Body of pancreas (tissue), 4 donors: ENCODE data around the gene MMP11. TPM values are rescaled to one million over a fixed set of nuclear protein-coding genes. Genes with fewer than 3 reads are reported as not detected.

ENCODE experiments used
- ATAC-seq: fragments of 150-250 bp; one replicate; pipeline ENCODE4 v1.9.1; 2016
- DNase-seq, 4 donors: peaks; one replicate each; pipeline ENCODE4 v3.0.0-alpha.2; 2019
- H3K27ac ChIP-seq, 4 donors: fragments of 200-600 bp; sonication (generic); 1 replicate in 3 of 4; 2 replicates in 1 of 4; pipeline versions ENCODE4 v1.5.1 to v1.6.1; 2016 to 2019; ENCODE audit warnings: mild to moderate bottlenecking in 1 of 4, mixed read lengths in 1 of 4, moderate library complexity in 1 of 4
- H3K27me3 ChIP-seq, 2 donors: fragments of 200-600 bp; sonication (generic); one replicate each; pipeline ENCODE4 v1.6.0; 2016; ENCODE audit warnings: mild to moderate bottlenecking in 1 of 2
- H3K36me3 ChIP-seq, 2 donors: fragments of 200-600 bp; sonication (generic); replicated peaks in 1 of 2; 2 replicates each; pipeline ENCODE4 v1.5.1; 2016; ENCODE audit warnings: low read depth in 2 of 2; ENCODE audit not compliant: insufficient read depth in 1 of 2
- H3K4me1 ChIP-seq: fragments of 200-600 bp; sonication (generic); one replicate; pipeline ENCODE4 v1.6.0; 2016
- H3K4me3 ChIP-seq, 2 donors: fragments of 200-600 bp; sonication (generic); 1 replicate in 1 of 2; 2 replicates in 1 of 2; pipeline ENCODE4 v1.5.1; 2016 to 2019
- H3K9me3 ChIP-seq, 3 donors: fragments of 200-600 bp; sonication (generic); 1 replicate in 2 of 3; 2 replicates in 1 of 3; pipeline ENCODE4 v1.5.1; 2016
- POLR2A ChIP-seq, 3 donors: fragments of 450-650 bp; IDR thresholded peaks; one replicate each; pipeline ENCODE4 v1.6.1; 2016; ENCODE audit warnings: antibody characterized with exemption in 3 of 3, mild to moderate bottlenecking in 2 of 3
- WGBS, 2 donors: methylation state at CpG; one replicate each; pipeline ENCODE4 v1.1.5; 2017; 5-methylcytosine and 5-hydroxymethylcytosine counted together
- intact Hi-C: fragments of 100-400 bp; cut with DNase I; formaldehyde crosslinking; loops from one replicate; pipeline ENCODE4 v1.15.1; 2023
- total RNA-seq, 2 donors: library from RNA; depleted of rRNA; stranded (reverse); fragments of >200 nt; gene quantifications; one replicate each; pipeline ENCODE4 v1.1.0, GENCODE V29; 2016
- TF ChIP-seq, protein P1 (sequence below), 7 experiments: fragments of 450-650 bp in 4 of 7; fragments of 200-600 bp in 3 of 7; sonication (generic) in 3 of 7; IDR thresholded peaks; one replicate each; pipeline ENCODE4 v1.5.1; 2016 to 2019; ENCODE audit warnings: antibody characterized with exemption in 7 of 7

Gene MMP11
- total RNA-seq, 2 donors from 2014 or later: 1.0 to 2.0 TPM

DNA sequence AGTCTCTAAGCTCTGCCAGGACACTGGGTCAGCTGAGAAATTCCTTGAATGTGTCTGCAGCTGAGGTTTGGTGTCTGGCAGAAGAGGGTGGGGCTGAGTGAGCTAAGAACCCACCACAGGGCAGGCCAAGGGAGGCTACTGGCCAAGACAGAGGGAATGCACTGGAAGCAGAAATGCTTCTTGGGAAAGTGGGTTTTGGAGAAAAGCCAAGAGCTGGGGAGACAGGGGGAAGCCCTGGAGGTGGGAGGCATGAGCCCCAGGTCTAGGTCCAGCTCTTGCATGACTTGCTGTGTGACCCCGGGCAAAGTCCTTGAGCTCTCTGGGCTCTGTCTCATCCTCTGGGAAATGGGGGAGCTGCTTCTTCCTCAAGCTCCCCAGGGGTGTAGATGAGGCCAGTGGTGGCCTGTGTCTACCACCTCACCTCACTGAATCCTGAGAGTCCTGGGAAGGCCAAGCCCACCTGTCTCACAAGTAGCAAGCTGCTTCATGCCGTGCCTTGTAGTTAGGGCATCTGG is 2.3 kb downstream of the MMP11 start:
- Histone ChIP-seq H3K4me3 (no peak overlapping the region), H3K27ac (no peak overlapping the region), H3K27me3 (no peaks in the 10 kb centered on the region), H3K4me1 (peaks cover 19% of the 10 kb centered on the region), H3K36me3 (no peaks in the 10 kb centered on the region), H3K9me3 (no peaks in the 10 kb centered on the region)
- TF ChIP-seq, protein P1, sequence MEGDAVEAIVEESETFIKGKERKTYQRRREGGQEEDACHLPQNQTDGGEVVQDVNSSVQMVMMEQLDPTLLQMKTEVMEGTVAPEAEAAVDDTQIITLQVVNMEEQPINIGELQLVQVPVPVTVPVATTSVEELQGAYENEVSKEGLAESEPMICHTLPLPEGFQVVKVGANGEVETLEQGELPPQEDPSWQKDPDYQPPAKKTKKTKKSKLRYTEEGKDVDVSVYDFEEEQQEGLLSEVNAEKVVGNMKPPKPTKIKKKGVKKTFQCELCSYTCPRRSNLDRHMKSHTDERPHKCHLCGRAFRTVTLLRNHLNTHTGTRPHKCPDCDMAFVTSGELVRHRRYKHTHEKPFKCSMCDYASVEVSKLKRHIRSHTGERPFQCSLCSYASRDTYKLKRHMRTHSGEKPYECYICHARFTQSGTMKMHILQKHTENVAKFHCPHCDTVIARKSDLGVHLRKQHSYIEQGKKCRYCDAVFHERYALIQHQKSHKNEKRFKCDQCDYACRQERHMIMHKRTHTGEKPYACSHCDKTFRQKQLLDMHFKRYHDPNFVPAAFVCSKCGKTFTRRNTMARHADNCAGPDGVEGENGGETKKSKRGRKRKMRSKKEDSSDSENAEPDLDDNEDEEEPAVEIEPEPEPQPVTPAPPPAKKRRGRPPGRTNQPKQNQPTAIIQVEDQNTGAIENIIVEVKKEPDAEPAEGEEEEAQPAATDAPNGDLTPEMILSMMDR (IDR thresholded peaks at IDR 0.05): no peak
- TF ChIP-seq POLR2A (IDR thresholded peaks at IDR 0.05): no peak
- 83 to 94% methylated on average over 2 of the region's 2 CpGs for WGBS, 2 donors
- intact Hi-C loops: loop anchor here (5.0 kb wide), 1 partner anchor 67 kb away; no protein-coding TSS in a partner anchor
- ATAC-seq: no peak
- no peak for DNase-seq

DNA sequence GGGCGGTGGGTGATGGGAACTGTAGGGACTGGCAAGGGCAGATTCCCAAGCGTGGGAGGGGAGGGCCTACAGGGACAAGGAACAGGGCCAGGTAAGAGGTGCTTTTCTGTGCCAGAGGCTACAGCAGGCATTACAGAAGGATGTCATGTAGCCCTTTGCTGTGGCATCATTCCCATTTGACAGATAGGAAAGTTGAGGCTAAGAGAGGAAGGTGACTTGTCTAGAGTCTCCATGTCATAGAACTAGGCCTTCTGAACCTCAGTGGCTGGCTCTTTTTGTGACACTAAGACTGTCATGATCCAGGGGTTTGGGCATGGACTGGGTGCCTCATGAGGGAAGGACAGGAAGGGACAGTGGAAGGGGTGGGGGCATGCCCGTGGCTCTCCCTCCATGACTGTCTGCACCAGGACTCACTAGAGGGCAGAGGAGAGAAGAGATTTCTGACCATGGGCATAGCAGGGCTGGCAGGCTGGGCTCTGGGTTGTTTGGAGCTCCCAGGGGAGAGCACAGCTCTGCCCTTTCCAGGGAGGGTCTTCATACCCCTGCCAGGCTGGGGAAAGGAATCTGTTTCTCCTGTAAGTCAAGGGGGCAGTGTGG is 3.2 kb downstream of the MMP11 start:
- Histone ChIP-seq H3K36me3 (no peaks in the 10 kb centered on the region), H3K4me1 (peaks cover 19% of the 10 kb centered on the region), H3K9me3 (no peaks in the 10 kb centered on the region), H3K27ac (no peak overlapping the region), H3K27me3 (no peaks in the 10 kb centered on the region), H3K4me3 (no peak overlapping the region)
- DNase-seq: no peak
- WGBS, 2 donors: 62 to 79% methylated on average over 3 of the region's 3 CpGs
- ATAC-seq: no peak
- intact Hi-C loops: loop anchor here (5.0 kb wide), 1 partner anchor 66 kb away; no protein-coding TSS in a partner anchor
- TF ChIP-seq POLR2A (IDR thresholded peaks at IDR 0.05): no peak
- TF ChIP-seq, protein P1 (IDR thresholded peaks at IDR 0.05): no peak

DNA sequence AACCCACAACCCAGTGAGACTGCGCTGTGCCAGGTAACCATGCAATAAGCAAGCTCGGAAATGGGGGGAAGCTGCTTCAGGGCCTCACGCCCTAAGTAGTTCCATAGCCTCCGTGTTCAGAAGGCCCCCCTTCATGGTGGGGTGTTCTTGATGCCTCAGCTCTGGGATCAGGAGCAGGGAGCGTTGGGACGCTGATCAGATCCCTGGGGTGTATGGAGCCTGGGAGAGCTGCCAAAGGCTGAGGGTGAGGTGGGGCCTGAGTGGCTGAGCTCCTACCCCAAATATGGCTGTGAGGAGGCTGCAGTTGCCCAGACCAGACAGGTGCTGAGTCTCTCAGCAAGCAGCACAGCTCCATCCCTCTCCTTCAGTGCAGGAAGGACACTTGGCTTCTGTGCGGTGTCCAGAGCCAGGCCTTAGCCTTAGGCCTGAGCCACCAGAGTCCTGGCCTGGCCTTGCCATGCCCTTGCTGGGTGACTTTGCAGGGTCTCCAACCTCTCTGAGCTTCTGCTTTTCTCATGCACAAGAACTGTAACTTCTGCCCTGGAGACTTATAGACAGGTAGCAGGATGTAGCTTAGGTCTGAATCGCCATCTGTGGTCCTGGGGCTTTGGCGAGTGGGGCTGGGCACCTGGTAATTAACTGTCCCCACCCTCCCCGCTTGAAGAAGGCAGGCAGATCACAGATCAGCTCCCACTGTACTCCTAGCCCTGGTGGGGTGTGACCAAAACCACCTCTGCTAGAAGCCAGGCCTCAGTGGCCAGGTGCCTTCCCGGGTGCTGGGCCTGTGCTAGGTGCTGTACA is 5.3 kb downstream of the MMP11 start:
- TF ChIP-seq, protein P1 (IDR thresholded peaks at IDR 0.05): no peak
- no peak for TF ChIP-seq POLR2A (IDR thresholded peaks at IDR 0.05)
- Histone ChIP-seq H3K27me3 (no peaks in the 10 kb centered on the region), H3K4me1 (peaks cover 4% of the 10 kb centered on the region), H3K36me3 (no peaks in the 10 kb centered on the region), H3K9me3 (no peaks in the 10 kb centered on the region), H3K4me3 (no peak overlapping the region), H3K27ac (no peak overlapping the region)
- intact Hi-C loops: loop anchor here (5.0 kb wide), 1 partner anchor 64 kb away; no protein-coding TSS in a partner anchor
- WGBS, 2 donors: 89 to 94% methylated on average over 6 to 11 of the region's 11 CpGs
- DNase-seq: no peak
- ATAC-seq: no peak

DNA sequence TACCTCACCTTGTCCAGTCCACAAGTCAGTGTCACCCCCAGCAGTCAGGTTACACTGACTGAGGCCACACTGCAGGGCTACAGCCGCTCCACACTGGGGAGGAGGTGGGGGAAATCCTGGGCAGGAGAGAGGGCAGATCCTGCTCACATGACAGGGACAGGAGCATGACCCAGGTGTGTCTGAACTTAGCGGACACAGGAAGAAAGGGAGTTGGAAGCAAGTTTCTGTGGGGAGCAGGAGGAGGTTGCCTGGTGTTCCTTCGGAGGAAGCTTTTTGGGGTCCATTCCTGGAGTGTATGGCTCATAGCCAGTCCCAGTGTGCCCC is 5.9 kb downstream of the MMP11 start:
- Histone ChIP-seq H3K36me3 (no peaks in the 10 kb centered on the region), H3K27me3 (no peaks in the 10 kb centered on the region), H3K9me3 (no peaks in the 10 kb centered on the region), H3K4me1 (peaks cover 4% of the 10 kb centered on the region), H3K27ac (no peak overlapping the region), H3K4me3 (no peak overlapping the region)
- no peak for DNase-seq
- intact Hi-C loops: loop anchor here (5.0 kb wide), 1 partner anchor 64 kb away; no protein-coding TSS in a partner anchor
- no peak for ATAC-seq
- 72 to 91% methylated on average over 2 to 3 of the region's 3 CpGs for WGBS, 2 donors
- no peak for TF ChIP-seq POLR2A (IDR thresholded peaks at IDR 0.05)
- TF ChIP-seq, protein P1 (IDR thresholded peaks at IDR 0.05): no peak
